SK-N-SH (cell line): ENCODE measurements around the gene SPRED3. TPM values are rescaled to one million over a fixed set of nuclear protein-coding genes. Genes with fewer than 3 reads are reported as not detected.

Experiments
- CTCF ChIA-PET: fragments of 300-600, 350-600 bp; formaldehyde crosslinking; extraction: SDS; loops from one replicate; lab custom pipeline; 2021; lab: Yijun Ruan, JAX
- POLR2A ChIA-PET: fragments of 350-600 bp; sonication (Branson Sonifier 250); formaldehyde crosslinking; extraction: SDS; loops from one replicate; lab custom pipeline; 2020; ENCODE audit warnings: antibody characterized with exemption, inconsistent platforms; lab: Yijun Ruan, JAX
- DNase-seq: peaks from one replicate; pipeline ENCODE4 v3.0.0; 2012
- H2AFZ ChIP-seq: fragments of 200-600 bp; sonication (generic); 2 replicates; pipeline ENCODE4 v1.8.1; 2016; ENCODE audit warnings: antibody characterized with exemption, mild to moderate bottlenecking, low read depth
- H3F3A ChIP-seq: fragments of 200-600 bp; sonication (generic); replicated peaks from 2 replicates; pipeline ENCODE3; 2016; ENCODE audit warnings: antibody characterized with exemption, mild to moderate bottlenecking; ENCODE audit not compliant: insufficient read depth
- H3K27ac ChIP-seq, 2 experiments: fragments of 200-500 bp in 1 of 2; fragments of 200-600 bp in 1 of 2; sonication (Bioruptor generic) in 1 of 2; sonication (generic), shearing (Covaris generic) in 1 of 2; 2 replicates each; pipeline versions ENCODE4 v1.5.1 to v1.6.1; 2014 to 2016; ENCODE audit warnings: low read depth in 2 of 2, inconsistent platforms in 1 of 2, low read length in 1 of 2, mild to moderate bottlenecking in 1 of 2, mixed read lengths in 1 of 2
- H3K27me3 ChIP-seq: fragments of 200-600 bp; sonication (generic), shearing (Covaris generic); 2 replicates; pipeline ENCODE4 v1.6.1; 2016; ENCODE audit warnings: mixed run types; ENCODE audit not compliant: insufficient read depth
- H3K36me3 ChIP-seq, 2 experiments: fragments of 200-500 bp in 1 of 2; fragments of 200-600 bp in 1 of 2; sonication (Bioruptor generic) in 1 of 2; sonication (generic) in 1 of 2; replicated peaks in 1 of 2; 2 replicates each; pipeline versions ENCODE3 to v1.5.1; 2014 to 2016; ENCODE audit warnings: low read length in 1 of 2, mild to moderate bottlenecking in 1 of 2; ENCODE audit not compliant: insufficient read depth in 2 of 2, control insufficient read depth in 1 of 2
- H3K4me1 ChIP-seq, 2 experiments: fragments of 200-500 bp in 1 of 2; fragments of 200-600 bp in 1 of 2; sonication (Bioruptor generic) in 1 of 2; sonication (generic), shearing (Covaris generic) in 1 of 2; 2 replicates each; pipeline versions ENCODE4 v1.5.1 to v1.6.1; 2014 to 2016; ENCODE audit warnings: low read depth in 1 of 2, low read length in 1 of 2, mixed run types in 1 of 2; ENCODE audit not compliant: insufficient read depth in 2 of 2, control insufficient read depth in 1 of 2
- H3K4me2 ChIP-seq: fragments of 200-600 bp; sonication (generic), shearing (Covaris generic); 2 replicates; pipeline ENCODE4 v1.6.1; 2017; ENCODE audit warnings: mixed run types
- H3K4me3 ChIP-seq, 2 experiments: fragments of 200-500 bp in 1 of 2; fragments of 200-600 bp in 1 of 2; sonication (Bioruptor generic) in 1 of 2; sonication (generic), shearing (Covaris generic) in 1 of 2; 2 replicates each; pipeline versions ENCODE4 v1.5.1 to v1.8.1; 2014 to 2016; ENCODE audit warnings: low read depth in 2 of 2, inconsistent platforms in 1 of 2, low read length in 1 of 2, mild to moderate bottlenecking in 1 of 2, mixed read lengths in 1 of 2, moderate library complexity in 1 of 2
- H3K79me2 ChIP-seq: fragments of 200-600 bp; sonication (generic); 2 replicates; pipeline ENCODE4 v1.8.1; 2017; ENCODE audit warnings: mild to moderate bottlenecking; ENCODE audit not compliant: insufficient read depth
- H3K9ac ChIP-seq: fragments of 200-600 bp; sonication (generic); 2 replicates; pipeline ENCODE4 v1.6.1; 2017; ENCODE audit warnings: mixed run types
- H3K9me2 ChIP-seq: fragments of 200-600 bp; sonication (generic); 2 replicates; pipeline ENCODE4 v1.6.1; 2017; ENCODE audit warnings: mixed run types
- H3K9me3 ChIP-seq: fragments of 200-600 bp; sonication (generic); 2 replicates; pipeline ENCODE4 v1.6.1; 2017; ENCODE audit warnings: mixed run types, mild to moderate bottlenecking, moderate library complexity
- H4K20me1 ChIP-seq: fragments of 200-600 bp; sonication (generic); 2 replicates; pipeline ENCODE4 v1.6.1; 2017; ENCODE audit warnings: mild to moderate bottlenecking, mixed run types; ENCODE audit not compliant: insufficient read depth
- CHD2 ChIP-seq: fragments of 150-350 bp; IDR thresholded peaks from 2 replicates; pipeline ENCODE4 v1.6.1; 2018; ENCODE audit warnings: low read length; ENCODE audit not compliant: partially characterized antibody
- ELF1 ChIP-seq: IDR thresholded peaks from 2 replicates; pipeline ENCODE4 v1.4.0; 2012
- EP300 ChIP-seq, 2 experiments: IDR thresholded peaks; 2 replicates each; pipeline versions ENCODE4 v1.4.0 to v1.6.1; 2012; ENCODE audit warnings: borderline replicate concordance in 1 of 2, low read depth in 1 of 2, low read length in 1 of 2
- EZH2phosphoT487 ChIP-seq: fragments of 200-600 bp; sonication (generic); IDR thresholded peaks from 2 replicates; pipeline ENCODE4 v1.6.1; 2017; ENCODE audit warnings: low read depth, mixed run types, mild to moderate bottlenecking, antibody characterized with exemption, moderate library complexity, borderline replicate concordance
- FOSL2 ChIP-seq: IDR thresholded peaks from 2 replicates; pipeline ENCODE4 v1.4.0; 2012; ENCODE audit warnings: low read depth, mild to moderate bottlenecking, moderate library complexity, borderline replicate concordance
- JUND ChIP-seq: IDR thresholded peaks from 2 replicates; pipeline ENCODE4 v1.4.0; 2012
- MXI1 ChIP-seq: IDR thresholded peaks from 2 replicates; pipeline ENCODE4 v1.6.1; 2012; ENCODE audit warnings: mild to moderate bottlenecking, low read depth, low read length, improper control_type of control experiment
- NFIC ChIP-seq: IDR thresholded peaks from 2 replicates; pipeline ENCODE4 v1.4.0; 2012; ENCODE audit warnings: borderline replicate concordance
- RAD21 ChIP-seq: IDR thresholded peaks from 2 replicates; pipeline ENCODE4 v1.6.1; 2012; ENCODE audit warnings: mild to moderate bottlenecking, low read length
- RFX5 ChIP-seq: IDR thresholded peaks from 2 replicates; pipeline ENCODE4 v1.6.1; 2012; ENCODE audit warnings: mild to moderate bottlenecking, improper control_type of control experiment, low read length
- RXRA ChIP-seq: IDR thresholded peaks from 2 replicates; pipeline ENCODE4 v1.4.0; 2012; ENCODE audit warnings: low read depth, mild to moderate bottlenecking, borderline replicate concordance
- SIN3A ChIP-seq: IDR thresholded peaks from 2 replicates; pipeline ENCODE4 v1.6.1; 2012; ENCODE audit warnings: low read depth, mild to moderate bottlenecking, low read length, moderate library complexity, borderline replicate concordance
- SMC3 ChIP-seq: IDR thresholded peaks from 2 replicates; pipeline ENCODE4 v1.6.1; 2012; ENCODE audit warnings: low read depth, low read length, improper control_type of control experiment
- TAF1 ChIP-seq: IDR thresholded peaks from 2 replicates; pipeline ENCODE4 v1.6.1; 2012; ENCODE audit warnings: low read depth, mild to moderate bottlenecking, low read length, moderate library complexity, borderline replicate concordance
- YY1 ChIP-seq: IDR thresholded peaks from 2 replicates; pipeline ENCODE4 v1.4.0; 2012; ENCODE audit warnings: low read depth, mild to moderate bottlenecking
- WGBS: methylation state at CpG from one replicate; pipeline ENCODE4 v1.1.6; 2017; ENCODE audit warnings: low lambda C conversion rate; 5-methylcytosine and 5-hydroxymethylcytosine counted together
- polyA plus RNA-seq, 3 experiments: library from polyadenylated mRNA; depleted of rRNA; stranded (reverse); fragments of >200 nt; gene quantifications; 2 replicates each; pipeline ENCODE4 v1.2.3, GENCODE V29; 2012
- TF ChIP-seq, protein P1 (sequence below): IDR thresholded peaks from 2 replicates; pipeline ENCODE4 v1.4.0; 2012; ENCODE audit warnings: low read depth, borderline replicate concordance
- TF ChIP-seq, protein P2 (sequence below): IDR thresholded peaks from 2 replicates; pipeline ENCODE4 v1.4.0; 2012; ENCODE audit warnings: low read depth
- TF ChIP-seq, protein P3 (sequence below): IDR thresholded peaks from 2 replicates; pipeline ENCODE4 v1.6.1; 2012; ENCODE audit warnings: mild to moderate bottlenecking, low read depth, low read length, moderate library complexity
- TF ChIP-seq, protein P4 (sequence below): IDR thresholded peaks from 2 replicates; pipeline ENCODE4; 2012

SPRED3 gene
- polyA plus RNA-seq, 1 of the 3 experiments (the other 2 are of a cell fraction), result 11.1 TPM

DNA sequence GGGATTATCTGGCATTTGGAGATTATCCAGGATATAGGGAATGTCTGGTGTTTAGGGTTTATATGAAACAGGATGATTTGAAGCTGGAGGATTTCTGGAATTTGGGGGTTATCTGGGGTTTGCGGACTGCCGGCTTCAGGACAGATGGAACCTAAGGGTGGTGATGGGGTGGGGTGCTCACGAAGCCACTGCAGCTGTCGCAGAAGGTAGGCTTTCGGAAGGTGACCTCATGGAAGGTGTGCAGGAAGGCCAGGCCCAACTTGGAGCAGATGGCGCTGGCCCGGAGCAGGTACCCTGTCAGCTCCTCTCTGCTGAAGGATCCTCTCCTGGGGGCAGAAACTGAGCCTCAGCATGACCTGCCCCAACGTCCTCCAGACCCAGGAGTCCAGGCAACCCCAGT lies 24.0 kb downstream of the SPRED3 start:
- TF ChIP-seq, protein P1, sequence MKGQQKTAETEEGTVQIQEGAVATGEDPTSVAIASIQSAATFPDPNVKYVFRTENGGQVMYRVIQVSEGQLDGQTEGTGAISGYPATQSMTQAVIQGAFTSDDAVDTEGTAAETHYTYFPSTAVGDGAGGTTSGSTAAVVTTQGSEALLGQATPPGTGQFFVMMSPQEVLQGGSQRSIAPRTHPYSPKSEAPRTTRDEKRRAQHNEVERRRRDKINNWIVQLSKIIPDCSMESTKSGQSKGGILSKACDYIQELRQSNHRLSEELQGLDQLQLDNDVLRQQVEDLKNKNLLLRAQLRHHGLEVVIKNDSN, result no peak
- TF ChIP-seq, protein P2, sequence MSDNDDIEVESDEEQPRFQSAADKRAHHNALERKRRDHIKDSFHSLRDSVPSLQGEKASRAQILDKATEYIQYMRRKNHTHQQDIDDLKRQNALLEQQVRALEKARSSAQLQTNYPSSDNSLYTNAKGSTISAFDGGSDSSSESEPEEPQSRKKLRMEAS, result no peak
- TF ChIP-seq RXRA (no peak), RAD21 (no peak), NFIC (no peak), CHD2 (no peak), RFX5 (no peak), FOSL2 (no peak), TAF1 (no peak), ELF1 (no peak), EP300 (IDR thresholded peaks at IDR 0.05; ENCODE audit: borderline replicate concordance in 1 of 2, low read depth in 1 of 2, low read length in 1 of 2) (no peak), SIN3A (no peak), EZH2phosphoT487 (no peak)
- TF ChIP-seq, protein P3, sequence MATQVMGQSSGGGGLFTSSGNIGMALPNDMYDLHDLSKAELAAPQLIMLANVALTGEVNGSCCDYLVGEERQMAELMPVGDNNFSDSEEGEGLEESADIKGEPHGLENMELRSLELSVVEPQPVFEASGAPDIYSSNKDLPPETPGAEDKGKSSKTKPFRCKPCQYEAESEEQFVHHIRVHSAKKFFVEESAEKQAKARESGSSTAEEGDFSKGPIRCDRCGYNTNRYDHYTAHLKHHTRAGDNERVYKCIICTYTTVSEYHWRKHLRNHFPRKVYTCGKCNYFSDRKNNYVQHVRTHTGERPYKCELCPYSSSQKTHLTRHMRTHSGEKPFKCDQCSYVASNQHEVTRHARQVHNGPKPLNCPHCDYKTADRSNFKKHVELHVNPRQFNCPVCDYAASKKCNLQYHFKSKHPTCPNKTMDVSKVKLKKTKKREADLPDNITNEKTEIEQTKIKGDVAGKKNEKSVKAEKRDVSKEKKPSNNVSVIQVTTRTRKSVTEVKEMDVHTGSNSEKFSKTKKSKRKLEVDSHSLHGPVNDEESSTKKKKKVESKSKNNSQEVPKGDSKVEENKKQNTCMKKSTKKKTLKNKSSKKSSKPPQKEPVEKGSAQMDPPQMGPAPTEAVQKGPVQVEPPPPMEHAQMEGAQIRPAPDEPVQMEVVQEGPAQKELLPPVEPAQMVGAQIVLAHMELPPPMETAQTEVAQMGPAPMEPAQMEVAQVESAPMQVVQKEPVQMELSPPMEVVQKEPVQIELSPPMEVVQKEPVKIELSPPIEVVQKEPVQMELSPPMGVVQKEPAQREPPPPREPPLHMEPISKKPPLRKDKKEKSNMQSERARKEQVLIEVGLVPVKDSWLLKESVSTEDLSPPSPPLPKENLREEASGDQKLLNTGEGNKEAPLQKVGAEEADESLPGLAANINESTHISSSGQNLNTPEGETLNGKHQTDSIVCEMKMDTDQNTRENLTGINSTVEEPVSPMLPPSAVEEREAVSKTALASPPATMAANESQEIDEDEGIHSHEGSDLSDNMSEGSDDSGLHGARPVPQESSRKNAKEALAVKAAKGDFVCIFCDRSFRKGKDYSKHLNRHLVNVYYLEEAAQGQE, result no peak
- Histone ChIP-seq H4K20me1 (no peaks in the 10 kb centered on the region), H3K9ac (no peak overlapping the region), H3K4me1 (no peaks in the 10 kb centered on the region), H3K36me3 (no peaks in the 10 kb centered on the region), H3K9me3 (no peaks in the 10 kb centered on the region), H3K9me2 (no peaks in the 10 kb centered on the region), H3K4me2 (no peak overlapping the region), H2AFZ (no peak overlapping the region), H3K4me3 (no peak overlapping the region), H3F3A (peaks cover 3% of the 10 kb centered on the region), H3K27me3 (no peaks in the 10 kb centered on the region), H3K27ac (no peak overlapping the region), H3K79me2 (no peaks in the 10 kb centered on the region)
- ChIA-PET POLR2A (no interaction called here), CTCF (interaction anchor here (4.0 kb wide), 1 partner anchor 9 kb away, joined by 30 read pairs; the partner anchor contains the start of gene FAM98C)
- 84% methylated on average over 7 of the region's 8 CpGs for WGBS
- no peak for DNase-seq

- no peaks in the 10 kb centered on the region for H3K36me3 ChIP-seq
- CTCF ChIA-PET, result interaction anchor here (4.0 kb wide), 1 partner anchor 10 kb away, joined by 30 read pairs; the partner anchor contains the start of gene FAM98C
- H3K27me3 ChIP-seq, result no peaks in the 10 kb centered on the region
- H3K4me1 ChIP-seq, result no peaks in the 10 kb centered on the region
- no peaks in the 10 kb centered on the region for H3K9me3 ChIP-seq
- DNase-seq, result no peak
- H4K20me1 ChIP-seq, result no peaks in the 10 kb centered on the region
- POLR2A ChIA-PET, result no interaction called here
- H3K9me2 ChIP-seq, result no peaks in the 10 kb centered on the region
- no peak overlapping the region for H3K9ac ChIP-seq
- WGBS, result 73% methylated on average over 11 of the region's 11 CpGs
- H3F3A ChIP-seq, result peaks cover 3% of the 10 kb centered on the region
- H3K4me2 ChIP-seq, result no peak overlapping the region
- H3K4me3 ChIP-seq, result no peak overlapping the region
- no peak overlapping the region for H3K27ac ChIP-seq
- H3K79me2 ChIP-seq, result no peaks in the 10 kb centered on the region
- no peak overlapping the region for H2AFZ ChIP-seq
- TF ChIP-seq SIN3A (no peak), NFIC (no peak), JUND (no peak), MXI1 (no peak), YY1 (no peak), ELF1 (no peak), SMC3 (no peak)
- TF ChIP-seq, protein P4, sequence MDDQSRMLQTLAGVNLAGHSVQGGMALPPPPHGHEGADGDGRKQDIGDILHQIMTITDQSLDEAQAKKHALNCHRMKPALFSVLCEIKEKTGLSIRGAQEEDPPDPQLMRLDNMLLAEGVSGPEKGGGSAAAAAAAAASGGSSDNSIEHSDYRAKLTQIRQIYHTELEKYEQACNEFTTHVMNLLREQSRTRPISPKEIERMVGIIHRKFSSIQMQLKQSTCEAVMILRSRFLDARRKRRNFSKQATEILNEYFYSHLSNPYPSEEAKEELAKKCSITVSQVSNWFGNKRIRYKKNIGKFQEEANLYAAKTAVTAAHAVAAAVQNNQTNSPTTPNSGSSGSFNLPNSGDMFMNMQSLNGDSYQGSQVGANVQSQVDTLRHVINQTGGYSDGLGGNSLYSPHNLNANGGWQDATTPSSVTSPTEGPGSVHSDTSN, result no peak
- TF ChIP-seq, protein P3, result no peak
These were observed 24.5 kb downstream of the SPRED3 start for GRCh38 chr19:38412961-38413360.
